Ovary (tissue), 9 donors: ENCODE results near the gene DISC1. TPM values are rescaled to one million over a fixed set of nuclear protein-coding genes. Genes with fewer than 3 reads are reported as not detected.
A peak's percentile ranks its signal among the peaks of the same experiment; 100 is the strongest.
"Not testable (repeated sequence)": the region's sequence is repeated elsewhere in the genome, so short reads cannot be mapped to it uniquely, and the experiment has no call there.

Experiments used
- DNase-seq, 5 donors: peaks; one replicate each; pipeline ENCODE4 v3.0.0-alpha.2; 2019 to 2020
- H3K27ac ChIP-seq, 2 donors: fragments of 200-600 bp; one replicate each; pipeline versions ENCODE4 v1.5.1 to v1.8.0; 2019 to 2022
- H3K27me3 ChIP-seq: fragments of 200-600 bp; one replicate; pipeline ENCODE4 v1.8.0; 2022
- H3K36me3 ChIP-seq: fragments of 200-600 bp; sonication (generic); one replicate; pipeline ENCODE4 v1.5.1; 2019
- H3K4me1 ChIP-seq: one replicate; pipeline ENCODE4 v1.8.1; 2013; ENCODE audit warnings: mild to moderate bottlenecking, moderate library complexity; ENCODE audit not compliant: insufficient read depth
- H3K4me3 ChIP-seq: fragments of 200-600 bp; sonication (generic); one replicate; pipeline ENCODE4 v1.5.1; 2017
- H3K9me3 ChIP-seq, 2 donors: fragments of 200-600 bp in 1 of 2; sonication (generic) in 1 of 2; one replicate each; pipeline versions ENCODE4 v1.5.1 to v1.8.1; 2013 to 2019; ENCODE audit warnings: mild to moderate bottlenecking in 1 of 2, moderate library complexity in 1 of 2
- CTCF ChIP-seq, 3 donors: fragments of 450-650 bp in 2 of 3; fragments of 200-600 bp in 1 of 3; IDR thresholded peaks; one replicate each; pipeline versions ENCODE4 v1.5.1 to v1.8.0; 2016 to 2022; ENCODE audit warnings: antibody characterized with exemption in 3 of 3, mild to moderate bottlenecking in 1 of 3
- EP300 ChIP-seq: sonication (generic); formaldehyde crosslinking; IDR thresholded peaks from one replicate; pipeline ENCODE4 v1.6.1; 2017; ENCODE audit warnings: antibody characterized with exemption
- POLR2A ChIP-seq: fragments of 450-650 bp; IDR thresholded peaks from one replicate; pipeline ENCODE4 v1.6.1; 2017; ENCODE audit warnings: antibody characterized with exemption, mild to moderate bottlenecking, moderate library complexity
- WGBS, 3 donors: extraction: QIAGEN DNeasy Blood & Tissue Kit in 1 of 3; methylation state at CpG; one replicate each; pipeline versions ENCODE4 v1.1.5 to v1.1.7; 2013 to 2017; 5-methylcytosine and 5-hydroxymethylcytosine counted together
- intact Hi-C, 4 donors: fragments of 100-400 bp; cut with DNase I; formaldehyde crosslinking; loops; one replicate each; pipeline versions ENCODE4 v1.11.0 to v1.15.1; 2022 to 2023
- polyA plus RNA-seq, 2 donors: library from polyadenylated mRNA; stranded (reverse); fragments of 200-250 nt in 1 of 2; fragments of 350-450 nt in 1 of 2; fragmentation: Illumina TruSeq in 1 of 2; extraction: RNeasy Lipid Tissue Mini Kit (QIAGEN cat#74804) in 1 of 2; gene quantifications; one replicate each; pipeline ENCODE4 v1.2.3, GENCODE V29; 2013 to 2014
- total RNA-seq, 7 donors: library from RNA; depleted of rRNA in 2 of 7; stranded (reverse); fragments of >200 nt in 2 of 7; fragmentation: NEBNext Ultra II Directional in 3 of 7; extraction: Animal tissue kit (Norgen Biotek cat#: 25700) in 3 of 7; gene quantifications; one replicate each; pipeline versions ENCODE4 v1.1.0 to v1.2.4, GENCODE V29; 2016 to 2023
- donor health status: DM: no; HTN: no; CAD: no; lungs with moderate emphysema.
- donor health status: DM: no; HTN: no; CAD: no.
- donor health status: Bipolar disorder and iron deficiency.
- donor health status: DM: yes; HTN: yes; CAD: no.
- donor health status: DM: no; HTN: no; CAD: no.
- donor health status: DM: yes; HTN: yes; CAD: no.

The DISC1 gene
- total and polyA plus RNA-seq, 9 donors: 3.0 to 24.3 (median 13.0) TPM

DNA sequence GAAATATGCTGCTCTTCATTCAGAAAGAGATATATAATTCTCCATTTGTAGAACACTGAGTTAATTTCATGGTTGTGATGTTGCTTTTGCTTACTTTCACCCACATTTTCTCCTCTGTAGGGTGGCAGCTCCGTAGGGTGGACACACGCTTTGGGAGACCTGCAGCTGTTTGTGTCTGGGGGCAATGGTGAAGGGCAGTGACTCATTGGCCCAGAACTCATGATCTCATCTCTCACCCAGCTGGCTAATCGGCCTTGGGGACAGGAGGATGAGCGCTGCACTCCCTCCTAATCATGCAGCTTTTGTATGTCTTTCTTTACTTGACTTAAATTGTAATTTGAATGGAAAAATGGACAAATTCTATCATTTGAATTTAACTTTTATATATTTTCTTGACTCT is 9.6 kb downstream of the DISC1 start:
- WGBS, 3 donors: 21 to 43% (median 28%) methylated on average over 4 of the region's 4 CpGs
- intact Hi-C loops: no loop called here
- no peaks in the 10 kb centered on the region for H3K9me3 ChIP-seq
- TF ChIP-seq POLR2A (no peak), CTCF (IDR thresholded peaks at IDR 0.05) (no peak), EP300 (no peak)
- H3K4me1 ChIP-seq: peaks cover 3% of the 10 kb centered on the region
- peak in 4 of 5 donors; percentile 37 to 44 (median 39) for DNase-seq
- no peaks in the 10 kb centered on the region for H3K36me3 ChIP-seq
- H3K4me3 ChIP-seq: no peak overlapping the region
- no peak overlapping the region for H3K27ac ChIP-seq
- H3K27me3 ChIP-seq: no peaks in the 10 kb centered on the region

DNA sequence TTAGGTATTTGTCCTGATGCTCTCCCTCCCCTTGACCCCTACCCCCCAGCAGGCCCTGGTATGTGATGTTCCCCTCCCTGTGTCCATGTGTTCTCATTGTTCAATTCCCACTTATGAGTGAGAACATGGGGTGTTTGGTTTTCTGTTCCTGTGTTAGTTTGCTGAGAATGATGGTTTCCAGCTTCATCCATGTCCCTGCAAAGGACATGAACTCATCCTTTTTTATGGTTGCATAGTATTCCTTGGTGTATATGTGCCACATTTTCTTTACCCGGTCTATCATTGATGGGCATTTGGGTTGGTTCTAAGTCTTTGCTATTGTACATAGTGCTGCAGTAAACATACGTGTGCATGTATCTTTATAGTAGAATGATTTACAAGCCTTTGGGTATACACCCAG is 10.3 kb downstream of the DISC1 start:
- H3K9me3 ChIP-seq, intact Hi-C loops, H3K4me1 ChIP-seq, H3K27me3 ChIP-seq, H3K36me3 ChIP-seq, DNase-seq, H3K4me3 ChIP-seq, H3K27ac ChIP-seq: not testable (repeated sequence)
- WGBS, 3 donors: 97 to 100% (median 98%) methylated on average over 2 of the region's 2 CpGs

GRCh38 chr1:231638647-231639046 is 12.1 kb downstream of the DISC1 start:
- WGBS, 3 donors: 94 to 96% (median 95%) methylated on average over 1 of the region's 1 CpG
- Histone ChIP-seq H3K9me3 (no peaks in the 10 kb centered on the region), H3K27me3 (no peaks in the 10 kb centered on the region), H3K36me3 (no peaks in the 10 kb centered on the region), H3K4me3 (no peak overlapping the region), H3K4me1 (peaks cover 3% of the 10 kb centered on the region), H3K27ac (no peak overlapping the region)
- no peak for TF ChIP-seq CTCF (IDR thresholded peaks at IDR 0.05)
- no peak for TF ChIP-seq EP300
- no peak for TF ChIP-seq POLR2A
- DNase-seq: no peak
- intact Hi-C loops: no loop called here

GRCh38 chr1:231639819-231640218 is 13.2 kb downstream of the DISC1 start:
- no peaks in the 10 kb centered on the region for H3K36me3 ChIP-seq
- no peak overlapping the region for H3K4me3 ChIP-seq
- DNase-seq: no peak
- TF ChIP-seq EP300 (no peak), CTCF (IDR thresholded peaks at IDR 0.05) (no peak), POLR2A (no peak)
- intact Hi-C loops: no loop called here
- no peaks in the 10 kb centered on the region for H3K27me3 ChIP-seq
- no peaks in the 10 kb centered on the region for H3K9me3 ChIP-seq
- 59 to 74% (median 61%) methylated on average over 1 of the region's 1 CpG for WGBS, 3 donors
- H3K27ac ChIP-seq: no peak overlapping the region
- peaks cover 3% of the 10 kb centered on the region for H3K4me1 ChIP-seq

DNA sequence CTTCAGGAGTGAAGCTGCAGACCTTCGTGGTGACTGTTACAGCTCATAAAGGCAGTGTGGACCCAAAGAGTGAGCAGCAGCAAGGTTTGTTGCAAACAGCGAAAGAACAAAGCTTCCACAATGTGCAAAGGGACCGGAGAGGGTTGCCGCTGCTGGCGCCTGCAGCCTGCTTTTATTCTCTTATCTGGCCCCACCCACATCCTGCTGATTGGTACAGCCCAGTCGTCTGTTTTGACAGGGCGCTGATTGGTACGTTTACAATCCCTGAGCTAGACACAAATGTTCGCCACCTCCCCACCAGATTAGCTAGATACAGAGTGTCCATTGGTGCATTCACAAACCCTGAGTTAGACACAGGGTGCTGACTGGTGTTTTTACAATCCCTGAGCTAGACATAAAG is 14.9 kb downstream of the DISC1 start:
- H3K4me1 ChIP-seq, H3K27me3 ChIP-seq, H3K9me3 ChIP-seq, H3K36me3 ChIP-seq, H3K4me3 ChIP-seq, intact Hi-C loops, DNase-seq, H3K27ac ChIP-seq: not testable (repeated sequence)
- WGBS, 3 donors: 89 to 90% (median 90%) methylated on average over 9 of the region's 9 CpGs

DNA sequence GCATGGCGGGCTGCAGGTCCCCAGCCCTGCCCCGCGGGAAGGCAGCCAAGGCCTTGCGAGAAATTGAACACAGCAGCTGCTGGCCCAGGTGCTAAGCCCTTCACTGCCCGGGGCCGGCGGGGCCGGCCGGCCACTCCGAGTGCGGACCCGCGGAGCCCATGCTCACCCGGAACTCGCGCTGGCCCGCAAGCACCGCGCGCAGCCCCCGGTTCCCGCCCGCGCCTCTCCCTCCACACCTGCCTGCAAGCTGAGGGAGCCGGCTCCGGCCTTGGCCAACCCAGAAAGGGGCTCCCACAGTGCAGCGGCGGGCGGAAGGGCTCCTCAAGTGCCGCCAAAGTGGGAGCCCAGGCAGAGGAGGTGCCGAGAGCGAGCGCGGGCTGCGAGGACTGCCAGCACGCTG is 15.5 kb downstream of the DISC1 start:
- H3K4me1 ChIP-seq, DNase-seq, H3K36me3 ChIP-seq, H3K9me3 ChIP-seq, H3K4me3 ChIP-seq, intact Hi-C loops, H3K27me3 ChIP-seq, H3K27ac ChIP-seq: not testable (repeated sequence)
- WGBS, 3 donors: 95 to 97% (median 97%) methylated on average over 25 to 36 of the region's 36 CpGs
